ENCODE data around the gene TCP11. TPM values are rescaled to one million over a fixed set of nuclear protein-coding genes. Genes with fewer than 3 reads are reported as not detected.

The TCP11 gene
- total RNA-seq, 1 experiment from 2014 or later, result not detected

Small RNA genes lying within 50 kb of the gene (small RNA-seq; reads per million reads assigned to genes)
- gene AL138721.1, result not detected

Other genes with a start within 250 kb of the TCP11 start
- gene SCUBE3, start 72.6 kb upstream of the TCP11 start, total RNA-seq (2014; rRNA removed; shearing (Covaris generic)), result not detected in 2 replicates
- gene ZNF76, start 118.4 kb upstream of the TCP11 start, total RNA-seq (2014; rRNA removed; shearing (Covaris generic)), result 19.5 and 23.1 TPM in 2 replicates
- 2.0 and 3.2 TPM in 2 replicates for gene DEF6, start 156.5 kb upstream of the TCP11 start, total RNA-seq (2014; rRNA removed; shearing (Covaris generic))
- gene PPARD, start 201.2 kb upstream of the TCP11 start, total RNA-seq (2014; rRNA removed; shearing (Covaris generic)), result 10.1 and 13.7 TPM in 2 replicates